Immature natural killer cell (primary cell): ENCODE measurements around the gene LRFN5. TPM values are rescaled to one million over a fixed set of nuclear protein-coding genes. Genes with fewer than 3 reads are reported as not detected.

Source experiments
- DNase-seq, 3 donors: peaks; one replicate each; pipeline ENCODE4 v3.0.0; 2022; ENCODE audit warnings: mixed read lengths in 1 of 3
- H3K27ac Mint-ChIP-seq, 6 donors: one replicate each; pipeline ENCODE4 v1.8.0; 2020; ENCODE audit warnings: mixed read lengths in 6 of 6, mild to moderate bottlenecking in 5 of 6, inconsistent platforms in 4 of 6, moderate library complexity in 3 of 6
- H3K27me3 Mint-ChIP-seq, 3 donors: one replicate each; pipeline ENCODE4 v1.8.0; 2020 to 2021; ENCODE audit warnings: low read depth in 3 of 3, mild to moderate bottlenecking in 3 of 3, mixed read lengths in 3 of 3, moderate library complexity in 3 of 3, inconsistent platforms in 1 of 3
- H3K36me3 Mint-ChIP-seq, 3 donors: one replicate each; pipeline ENCODE4 v1.8.0; 2020; ENCODE audit warnings: mixed read lengths in 3 of 3, inconsistent platforms in 2 of 3, mild to moderate bottlenecking in 2 of 3
- H3K4me1 Mint-ChIP-seq, 2 donors: one replicate each; pipeline ENCODE4 v1.8.0; 2020; ENCODE audit warnings: inconsistent platforms in 2 of 2, mild to moderate bottlenecking in 2 of 2, mixed read lengths in 2 of 2, moderate library complexity in 1 of 2
- H3K4me3 Mint-ChIP-seq, 5 donors: one replicate each; pipeline ENCODE4 v1.8.0; 2020; ENCODE audit warnings: mild to moderate bottlenecking in 5 of 5, mixed read lengths in 5 of 5, inconsistent platforms in 3 of 5, moderate library complexity in 3 of 5
- H3K9me3 Mint-ChIP-seq, 6 donors: one replicate each; pipeline ENCODE4 v1.8.0; 2020; ENCODE audit warnings: mild to moderate bottlenecking in 6 of 6, mixed read lengths in 6 of 6, inconsistent platforms in 4 of 6, moderate library complexity in 3 of 6
- polyA plus RNA-seq, 3 donors: library from polyadenylated mRNA; unstranded; fragments of 300-500 nt; fragmentation: Illumina TruSeq; gene quantifications; one replicate each; pipeline ENCODE4 v1.2.3, GENCODE V29; 2021

Gene LRFN5
- polyA plus RNA-seq, 3 donors from 2014 or later, result not detected

GRCh38 chr14:41839661-41840060, 233.0 kb downstream of the LRFN5 start:
- H3K27me3 Mint-ChIP-seq, result no peaks in the 10 kb centered on the region
- no peak overlapping the region for H3K27ac Mint-ChIP-seq

GRCh38 chr14:41859336-41859735, 252.7 kb downstream of the LRFN5 start:
- Mint-ChIP-seq H3K4me1 (no peaks in the 10 kb centered on the region), H3K4me3 (no peak overlapping the region), H3K27ac (no peak overlapping the region), H3K36me3 (peaks cover 0 to 3% (median 0%) of the 10 kb centered on the region in 3 donors), H3K27me3 (peaks cover 0 to 3% (median 2%) of the 10 kb centered on the region in 3 donors), H3K9me3 (peaks cover 7 to 60% (median 19%) of the 10 kb centered on the region in 6 donors)
- no peak for DNase-seq

More at GRCh38 chr14:41839661-41840060, 233.0 kb downstream of the LRFN5 start:
- no peak for DNase-seq
- Mint-ChIP-seq H3K36me3 (no peaks in the 10 kb centered on the region), H3K4me1 (no peaks in the 10 kb centered on the region), H3K4me3 (no peak overlapping the region), H3K9me3 (peaks cover 4 to 22% (median 17%) of the 10 kb centered on the region in 6 donors)

GRCh38 chr14:41860586-41860985, 253.9 kb downstream of the LRFN5 start:
- Mint-ChIP-seq H3K36me3 (peaks cover 0 to 3% (median 0%) of the 10 kb centered on the region in 3 donors), H3K4me3 (no peak overlapping the region), H3K27ac (no peak overlapping the region), H3K9me3 (peaks cover 7 to 54% (median 19%) of the 10 kb centered on the region in 6 donors), H3K4me1 (no peaks in the 10 kb centered on the region), H3K27me3 (peaks cover 0 to 2% (median 2%) of the 10 kb centered on the region in 3 donors)
- DNase-seq, result no peak

GRCh38 chr14:41865894-41866293, 259.2 kb downstream of the LRFN5 start:
- no peak overlapping the region for H3K27ac Mint-ChIP-seq
- H3K27me3 Mint-ChIP-seq, result peaks cover 0 to 2% (median 0%) of the 10 kb centered on the region in 3 donors
- H3K36me3 Mint-ChIP-seq, result no peaks in the 10 kb centered on the region
- DNase-seq, result no peak
- no peaks in the 10 kb centered on the region for H3K4me1 Mint-ChIP-seq
- peaks cover 7 to 60% (median 19%) of the 10 kb centered on the region in 6 donors for H3K9me3 Mint-ChIP-seq
- no peak overlapping the region for H3K4me3 Mint-ChIP-seq

GRCh38 chr14:41868396-41868795, 261.7 kb downstream of the LRFN5 start:
- Mint-ChIP-seq H3K4me1 (no peaks in the 10 kb centered on the region), H3K9me3 (peaks cover 4 to 59% (median 22%) of the 10 kb centered on the region in 6 donors), H3K27ac (no peak overlapping the region)

GRCh38 chr14:41872931-41873685, 266.4 kb downstream of the LRFN5 start:
- no peak overlapping the region for H3K4me3 Mint-ChIP-seq
- no peaks in the 10 kb centered on the region for H3K27me3 Mint-ChIP-seq
- no peaks in the 10 kb centered on the region for H3K4me1 Mint-ChIP-seq
- no peak for DNase-seq
- peaks cover 0 to 4% (median 0%) of the 10 kb centered on the region in 3 donors for H3K36me3 Mint-ChIP-seq
- H3K9me3 Mint-ChIP-seq, result peaks cover 11 to 43% (median 23%) of the 10 kb centered on the region in 6 donors
- no peak overlapping the region for H3K27ac Mint-ChIP-seq

More at GRCh38 chr14:41868396-41868795, 261.7 kb downstream of the LRFN5 start:
- Mint-ChIP-seq H3K4me3 (no peak overlapping the region), H3K27me3 (peaks cover 0 to 2% (median 0%) of the 10 kb centered on the region in 3 donors), H3K36me3 (peaks cover 0 to 4% (median 0%) of the 10 kb centered on the region in 3 donors)
- no peak for DNase-seq

GRCh38 chr14:41873686-41874317, 267.1 kb downstream of the LRFN5 start:
- Mint-ChIP-seq H3K36me3 (peaks cover 0 to 4% (median 0%) of the 10 kb centered on the region in 3 donors), H3K27ac (no peak overlapping the region)
- no peak for DNase-seq

GRCh38 chr14:41875116-41875515, 268.4 kb downstream of the LRFN5 start:
- Mint-ChIP-seq H3K36me3 (peaks cover 0 to 4% (median 4%) of the 10 kb centered on the region in 3 donors), H3K4me1 (no peaks in the 10 kb centered on the region), H3K27ac (no peak overlapping the region), H3K27me3 (no peaks in the 10 kb centered on the region), H3K9me3 (peaks cover 12 to 43% (median 28%) of the 10 kb centered on the region in 6 donors), H3K4me3 (no peak overlapping the region)
- no peak for DNase-seq

More at GRCh38 chr14:41873686-41874317, 267.1 kb downstream of the LRFN5 start:
- no peak overlapping the region for H3K4me3 Mint-ChIP-seq
- H3K27me3 Mint-ChIP-seq, result no peaks in the 10 kb centered on the region
- no peaks in the 10 kb centered on the region for H3K4me1 Mint-ChIP-seq
- H3K9me3 Mint-ChIP-seq, result peaks cover 11 to 39% (median 23%) of the 10 kb centered on the region in 6 donors

- Mint-ChIP-seq H3K36me3 (peaks cover 0 to 4% (median 0%) of the 10 kb centered on the region in 3 donors), H3K27ac (no peak overlapping the region), H3K9me3 (peaks cover 15 to 41% (median 29%) of the 10 kb centered on the region in 6 donors), H3K4me1 (no peaks in the 10 kb centered on the region), H3K27me3 (no peaks in the 10 kb centered on the region), H3K4me3 (no peak overlapping the region)
- no peak for DNase-seq
Measured at GRCh38 chr14:41878321-41878720, 271.6 kb downstream of the LRFN5 start.

- no peak overlapping the region for H3K4me3 Mint-ChIP-seq
- no peaks in the 10 kb centered on the region for H3K27me3 Mint-ChIP-seq
- H3K9me3 Mint-ChIP-seq, result peaks cover 0 to 34% (median 8%) of the 10 kb centered on the region in 6 donors
- H3K27ac Mint-ChIP-seq, result no peak overlapping the region
- DNase-seq, result no peak
- H3K4me1 Mint-ChIP-seq, result no peaks in the 10 kb centered on the region
- H3K36me3 Mint-ChIP-seq, result no peaks in the 10 kb centered on the region
Measured at GRCh38 chr14:41891624-41892023, 284.9 kb downstream of the LRFN5 start.

- H3K27me3 Mint-ChIP-seq, result no peaks in the 10 kb centered on the region
- H3K4me3 Mint-ChIP-seq, result no peak overlapping the region
- no peaks in the 10 kb centered on the region for H3K4me1 Mint-ChIP-seq
- peaks cover 2 to 13% (median 8%) of the 10 kb centered on the region in 6 donors for H3K9me3 Mint-ChIP-seq
- no peaks in the 10 kb centered on the region for H3K36me3 Mint-ChIP-seq
- DNase-seq, result no peak
- H3K27ac Mint-ChIP-seq, result no peak overlapping the region
Measured at GRCh38 chr14:41899416-41899815, 292.7 kb downstream of the LRFN5 start.

- H3K4me1 Mint-ChIP-seq, result no peaks in the 10 kb centered on the region
- no peaks in the 10 kb centered on the region for H3K27me3 Mint-ChIP-seq
- H3K4me3 Mint-ChIP-seq, result no peak overlapping the region
- DNase-seq, result no peak
- no peak overlapping the region for H3K27ac Mint-ChIP-seq
- no peaks in the 10 kb centered on the region for H3K36me3 Mint-ChIP-seq
- H3K9me3 Mint-ChIP-seq, result peaks cover 2 to 16% (median 10%) of the 10 kb centered on the region in 6 donors
Measured at GRCh38 chr14:41900644-41901043, 294.0 kb downstream of the LRFN5 start.

- no peak overlapping the region for H3K4me3 Mint-ChIP-seq
- H3K27me3 Mint-ChIP-seq, result no peaks in the 10 kb centered on the region
Measured at GRCh38 chr14:41901089-41901488, 294.4 kb downstream of the LRFN5 start.

GRCh38 chr14:41905394-41905964, 298.8 kb downstream of the LRFN5 start:
- Mint-ChIP-seq H3K27me3 (peaks cover 0 to 1% (median 0%) of the 10 kb centered on the region in 3 donors), H3K4me1 (no peaks in the 10 kb centered on the region), H3K9me3 (peaks cover 0 to 20% (median 12%) of the 10 kb centered on the region in 6 donors), H3K36me3 (no peaks in the 10 kb centered on the region), H3K4me3 (no peak overlapping the region), H3K27ac (no peak overlapping the region)
- DNase-seq, result no peak

More at GRCh38 chr14:41901089-41901488, 294.4 kb downstream of the LRFN5 start:
- Mint-ChIP-seq H3K27ac (no peak overlapping the region), H3K9me3 (peaks cover 2 to 19% (median 12%) of the 10 kb centered on the region in 6 donors), H3K4me1 (no peaks in the 10 kb centered on the region), H3K36me3 (no peaks in the 10 kb centered on the region)
- DNase-seq, result no peak
